SU-DHL-6 (cell line): ENCODE data around the gene MAPT.

Experiments used
- CTCF ChIP-seq: fragments of 200-600 bp; sonication (generic); IDR thresholded peaks from one replicate; pipeline ENCODE4 v1.5.1; 2017; ENCODE audit warnings: antibody characterized with exemption, mild to moderate bottlenecking, low read length, moderate library complexity; ENCODE audit not compliant: insufficient read depth, poor library complexity, severe bottlenecking
- EZH2phosphoT487 ChIP-seq: fragments of 200-600 bp; sonication (generic), shearing (Covaris generic); conservative IDR thresholded peaks from 2 replicates; pipeline ENCODE4 v1.6.1; 2018; ENCODE audit warnings: mild to moderate bottlenecking, antibody characterized with exemption, low read length, moderate library complexity, mixed read lengths

GRCh38 chr17:45888392-45888791, 6.0 kb upstream of the MAPT start:
- TF ChIP-seq CTCF = no peak
- no peak for TF ChIP-seq EZH2phosphoT487
